HG02852 (cell line): ENCODE results near the gene CDH4.

Experiments
- ATAC-seq: cut with Tn5 transposase; IDR thresholded peaks from one replicate; pipeline ENCODE4 v1.9.1; 2021; ENCODE audit warnings: mild to moderate bottlenecking, moderate library complexity; ENCODE audit not compliant: unreplicated experiment

The CDH4 gene

DNA sequence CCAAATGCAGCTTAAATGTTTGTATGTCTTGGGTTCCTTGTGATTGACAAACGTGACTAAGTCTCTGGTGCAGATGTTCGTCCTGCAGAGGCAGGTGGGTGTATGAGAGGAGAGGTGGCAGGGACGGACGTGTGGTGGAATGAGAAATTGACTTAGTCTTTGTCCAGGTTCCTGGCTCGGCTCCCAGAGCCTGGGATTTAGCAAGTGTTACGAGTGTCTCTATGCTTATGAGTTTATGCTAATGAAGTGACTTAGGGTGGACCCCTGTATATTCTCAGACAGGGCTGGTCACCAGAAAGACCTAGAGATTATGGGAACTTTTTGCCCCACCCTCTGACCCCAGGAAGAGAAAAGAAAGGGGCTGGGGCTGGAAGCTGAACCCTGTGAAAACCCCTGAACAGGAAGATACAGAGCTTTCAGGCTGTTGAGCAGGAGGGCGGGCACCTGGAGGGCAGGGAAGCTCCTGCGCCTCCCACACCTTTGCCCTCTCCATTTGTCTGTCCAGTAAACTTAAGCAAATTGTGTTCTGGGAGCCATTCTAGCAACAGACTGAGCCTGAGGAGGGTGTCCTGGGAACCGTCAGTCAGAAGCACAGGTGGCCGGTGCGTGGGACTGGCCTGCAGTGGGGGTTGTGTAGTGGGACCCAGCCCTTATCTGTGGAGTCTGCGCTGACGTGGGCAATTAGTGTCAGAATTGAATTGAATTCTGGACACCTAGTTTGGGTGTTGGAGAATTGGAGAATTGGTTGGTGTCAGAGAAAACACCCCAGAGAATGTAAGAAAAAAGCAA is 362.1 kb downstream of the CDH4 start:
- ATAC-seq, result no peak

DNA sequence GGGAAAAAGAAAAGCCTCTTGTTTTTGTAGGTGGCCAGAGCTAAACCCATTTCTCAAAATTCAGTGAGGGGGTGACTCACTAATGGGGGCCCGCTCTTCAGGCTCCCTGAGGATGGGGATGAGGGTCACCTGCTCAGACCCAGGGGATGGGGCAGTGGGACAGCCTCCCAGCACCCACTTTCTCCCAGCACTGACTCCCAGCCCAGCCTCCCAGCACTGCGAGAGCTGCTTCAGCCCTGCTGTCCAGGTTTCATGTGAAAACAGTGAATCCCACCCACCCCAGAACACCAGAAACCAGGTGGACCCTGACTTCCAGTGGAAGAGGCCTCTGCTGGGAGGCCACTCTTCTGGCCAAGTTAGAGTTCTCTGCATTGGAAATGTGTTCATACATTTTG is 362.6 kb downstream of the CDH4 start:
- ATAC-seq, result no peak

DNA sequence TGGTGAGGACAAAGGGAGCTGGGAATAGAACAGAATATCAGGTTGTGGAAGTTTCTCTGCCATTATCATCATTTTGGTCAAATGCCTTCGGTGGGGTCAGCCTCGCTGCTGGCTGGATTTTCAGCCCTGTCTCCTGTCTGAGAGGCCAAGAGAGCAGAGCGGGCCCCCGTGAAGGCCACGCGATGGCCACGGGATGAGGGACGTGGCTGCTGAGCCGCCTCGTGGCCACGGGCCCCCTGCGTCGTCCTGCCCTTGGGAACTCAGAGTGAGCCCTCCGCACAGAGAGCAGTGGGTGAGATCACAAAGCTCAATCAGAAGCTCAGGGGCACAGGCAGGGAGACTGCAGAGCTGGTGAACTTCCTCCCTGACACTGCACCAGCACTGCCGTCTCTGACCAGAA is 363.7 kb downstream of the CDH4 start:
- ATAC-seq, result no peak

DNA sequence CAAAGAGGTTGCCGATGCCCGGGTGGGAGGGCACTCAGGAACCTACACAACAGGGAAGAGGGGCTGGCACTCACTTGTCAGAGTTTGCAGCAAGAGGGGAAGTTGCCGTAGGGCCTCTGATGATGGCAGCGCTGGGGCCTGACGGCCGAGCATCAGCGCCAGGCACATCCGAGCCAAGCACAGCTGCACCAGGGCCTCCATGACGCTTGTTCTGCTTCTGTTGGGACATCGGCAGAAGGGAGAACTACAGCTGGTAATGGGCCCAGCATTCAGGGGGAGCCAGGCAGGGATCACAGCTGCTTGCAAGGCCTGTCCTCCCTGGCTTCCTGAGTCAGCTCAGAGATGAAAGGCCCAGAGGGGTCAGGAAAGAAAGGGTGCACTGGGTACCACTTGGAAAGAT is 367.7 kb downstream of the CDH4 start:
- no peak for ATAC-seq

- no peak for ATAC-seq
Measured at GRCh38 chr20:61620174-61620573, 368.1 kb downstream of the CDH4 start.

GRCh38 chr20:61621035-61621730 is 369.1 kb downstream of the CDH4 start:
- no peak for ATAC-seq

- no peak for ATAC-seq
Measured at GRCh38 chr20:61621852-61622251, 369.8 kb downstream of the CDH4 start.

DNA sequence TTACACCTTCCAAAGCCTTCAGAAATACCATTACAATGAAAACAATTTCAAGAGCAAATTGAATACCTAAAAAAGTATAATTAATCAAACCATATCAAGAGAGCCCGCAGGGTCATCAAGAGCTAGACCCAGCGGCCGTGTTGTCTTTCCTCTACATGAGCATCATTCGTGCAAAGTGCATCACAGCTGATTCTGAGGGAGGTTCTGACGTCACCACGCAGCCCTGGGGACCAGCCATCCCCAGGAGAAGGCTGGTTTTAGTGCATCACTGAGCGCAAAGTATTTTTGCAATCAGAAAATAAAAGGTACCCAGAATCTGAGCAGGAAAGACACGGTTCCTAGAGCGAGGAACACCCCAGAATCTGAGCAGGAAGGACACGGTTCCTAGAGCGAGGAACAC is 371.4 kb downstream of the CDH4 start:
- no peak for ATAC-seq

- no peak for ATAC-seq
Measured at GRCh38 chr20:61625246-61625645, 373.2 kb downstream of the CDH4 start.

DNA sequence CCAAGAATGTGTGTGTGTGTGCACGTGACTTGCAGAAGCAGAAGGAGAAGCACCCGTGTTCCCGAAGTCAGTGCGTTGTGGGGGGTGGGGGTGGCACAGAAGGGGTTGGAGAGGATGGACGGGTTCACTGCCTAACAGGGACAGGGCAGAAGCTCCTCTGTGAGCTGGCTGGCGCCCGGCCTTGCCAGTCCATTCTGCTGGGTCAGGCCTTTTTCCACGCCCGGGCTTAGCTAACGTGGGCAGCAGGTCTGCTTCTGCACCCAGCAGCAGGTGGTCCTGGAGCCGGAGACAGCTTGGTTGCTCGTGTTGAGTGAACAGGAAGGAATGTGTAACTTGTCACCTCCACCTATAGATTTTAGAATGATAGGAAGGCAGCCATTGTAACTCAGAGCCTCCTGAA is 374.4 kb downstream of the CDH4 start:
- ATAC-seq, result no peak

GRCh38 chr20:61627791-61628415 is 375.8 kb downstream of the CDH4 start:
- ATAC-seq, result no peak

- ATAC-seq, result no peak
Measured at GRCh38 chr20:61628480-61628879, 376.4 kb downstream of the CDH4 start.

DNA sequence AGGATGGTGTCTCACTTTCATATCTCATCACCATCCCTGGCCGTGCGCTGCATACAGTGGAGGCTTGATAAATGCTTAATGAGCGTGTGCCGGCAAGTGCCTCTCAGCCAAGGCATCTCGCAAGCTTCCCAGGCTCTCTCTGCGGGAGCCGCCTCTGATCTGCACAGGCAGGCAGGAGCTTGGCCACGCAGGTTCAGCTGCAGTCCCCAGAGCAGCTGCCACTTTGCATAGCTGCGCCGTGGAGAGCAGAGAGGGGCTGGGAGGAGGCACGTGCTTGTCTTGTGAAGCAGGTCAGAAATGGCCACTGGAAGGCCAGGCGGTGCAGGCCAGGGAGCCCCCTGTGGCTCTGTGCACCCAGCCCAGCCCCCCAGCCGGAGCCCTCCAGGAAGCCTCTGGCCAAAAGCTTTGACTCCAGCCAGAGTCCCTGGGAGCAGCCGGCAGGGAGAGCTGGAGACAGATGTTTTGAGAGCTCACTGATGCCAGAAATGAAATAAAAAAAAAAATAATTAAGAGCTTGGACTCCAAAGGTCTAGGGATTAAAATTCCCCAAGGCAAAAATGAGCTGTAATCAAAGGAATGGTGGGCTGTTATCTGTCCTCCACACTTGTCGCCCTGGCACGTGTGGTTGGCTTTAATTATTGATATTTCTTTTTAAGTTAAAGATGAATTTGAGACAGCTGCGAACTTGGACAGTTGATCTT is 377.0 kb downstream of the CDH4 start:
- ATAC-seq, result no peak

GRCh38 chr20:61629602-61630390 is 377.7 kb downstream of the CDH4 start:
- ATAC-seq, result no peak

GRCh38 chr20:61630391-61630650 is 378.3 kb downstream of the CDH4 start:
- ATAC-seq, result no peak

DNA sequence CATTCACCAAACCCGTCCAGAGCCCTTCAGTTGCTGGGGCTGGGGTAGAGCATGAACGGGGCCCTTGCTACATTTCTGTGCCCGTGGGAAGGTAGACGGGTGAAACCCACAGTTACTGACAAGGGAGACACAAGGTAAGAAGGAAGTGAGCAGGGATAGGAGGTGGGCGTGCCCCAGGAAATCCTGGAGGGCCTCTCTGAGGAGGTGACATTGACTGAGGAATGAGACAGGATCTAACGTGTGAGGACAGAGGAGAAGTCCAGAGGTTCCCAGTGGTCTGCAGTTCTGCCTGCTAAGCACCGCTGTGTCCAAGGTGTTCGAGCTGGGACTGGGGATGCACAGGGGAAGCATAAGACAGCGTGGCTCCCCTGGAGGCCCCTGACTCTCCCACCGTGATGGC is 378.8 kb downstream of the CDH4 start:
- no peak for ATAC-seq

DNA sequence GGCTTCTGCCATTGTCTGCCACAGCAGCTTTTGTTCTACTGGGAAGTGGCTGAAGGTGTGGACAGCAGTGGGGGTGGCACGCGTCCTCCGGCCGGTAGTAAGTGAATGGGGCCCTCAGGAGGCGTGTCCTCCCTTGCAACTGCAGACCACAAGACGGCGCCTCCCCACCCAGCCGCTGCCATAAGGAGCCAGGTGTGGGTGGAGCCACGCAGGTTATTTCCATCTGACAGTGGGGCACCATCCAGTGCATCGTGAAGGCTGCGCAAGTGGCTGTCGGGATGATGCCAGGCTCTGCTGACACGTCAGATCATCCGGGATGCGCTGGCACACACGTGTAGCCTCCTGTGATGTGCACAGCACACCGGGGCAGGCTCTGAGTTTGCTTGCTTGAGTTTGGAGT is 379.7 kb downstream of the CDH4 start:
- no peak for ATAC-seq

GRCh38 chr20:61633004-61633403 is 380.9 kb downstream of the CDH4 start:
- ATAC-seq, result no peak

DNA sequence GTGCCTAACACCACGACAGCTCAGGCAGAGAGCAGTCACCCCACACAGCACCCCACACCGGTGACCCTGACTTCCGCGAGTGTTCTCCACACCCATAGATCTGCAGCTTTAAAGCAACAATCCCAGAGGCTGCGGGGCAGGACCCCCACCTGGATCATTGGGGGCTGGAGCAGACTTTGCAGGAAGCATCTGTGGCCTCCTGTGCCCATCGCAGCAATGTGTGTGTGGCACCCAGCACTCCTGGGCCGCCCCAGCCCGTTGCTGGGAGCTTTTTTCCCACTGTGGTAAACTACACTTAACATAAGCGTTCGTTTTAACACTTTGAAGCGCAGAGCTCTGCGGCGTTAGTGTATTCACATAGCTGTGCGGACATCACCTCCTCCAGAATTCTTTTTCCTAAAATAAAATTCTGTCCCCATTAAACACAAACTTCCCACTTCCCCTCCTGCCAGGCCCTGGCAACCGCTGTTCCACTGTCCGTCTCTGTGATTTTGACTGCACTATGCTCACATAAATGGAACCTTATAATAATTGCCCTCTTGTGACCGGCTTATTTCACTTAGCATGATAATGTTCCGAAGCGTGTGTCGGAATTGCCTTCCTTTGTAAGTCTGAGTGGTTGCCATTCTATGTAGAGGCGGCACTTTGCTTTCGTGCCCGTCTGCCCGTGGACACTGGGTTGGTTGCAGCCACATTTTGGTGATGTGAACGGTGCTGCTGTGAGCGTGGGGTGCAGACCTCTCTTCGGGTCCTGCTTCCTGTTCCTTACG is 382.5 kb downstream of the CDH4 start:
- no peak for ATAC-seq

DNA sequence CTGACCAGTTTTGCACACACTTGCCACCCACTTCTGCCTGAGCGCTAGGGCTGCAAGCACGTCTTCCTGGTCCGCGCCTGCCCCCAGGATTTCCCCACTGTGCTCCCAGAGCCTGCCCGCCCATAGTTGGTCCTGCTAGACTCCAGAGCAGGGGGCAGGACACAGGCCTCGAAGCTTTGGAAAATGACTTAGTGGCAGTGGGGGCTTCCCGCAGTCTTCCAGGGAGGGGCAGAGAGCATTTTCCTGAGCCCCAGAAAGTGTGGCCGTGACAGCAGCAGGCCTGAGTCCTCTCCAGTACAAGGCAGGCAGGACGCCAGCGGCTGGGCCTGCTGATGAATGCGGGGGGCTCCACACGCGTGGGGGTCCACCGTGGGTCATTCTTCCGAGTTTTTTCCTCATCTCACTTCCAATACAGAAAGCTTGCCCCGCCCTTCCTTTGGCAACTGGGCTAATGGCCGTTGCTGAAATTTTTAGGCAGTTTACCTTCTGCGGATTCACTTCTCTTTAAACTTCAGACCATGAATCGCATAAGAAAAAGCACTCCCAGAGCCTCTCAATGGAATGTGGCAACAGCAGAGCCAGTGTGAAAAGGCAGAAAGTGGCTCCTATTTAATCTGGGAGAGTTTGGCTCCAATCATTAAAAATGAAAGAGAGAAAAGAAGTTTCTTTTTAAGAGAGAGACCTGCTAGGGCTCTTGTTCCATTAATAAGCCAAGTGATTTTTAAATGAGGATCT is 383.8 kb downstream of the CDH4 start:
- ATAC-seq, result no peak
